Measurements from ENCODE around the gene RASSF5.

RASSF5 gene

DNA sequence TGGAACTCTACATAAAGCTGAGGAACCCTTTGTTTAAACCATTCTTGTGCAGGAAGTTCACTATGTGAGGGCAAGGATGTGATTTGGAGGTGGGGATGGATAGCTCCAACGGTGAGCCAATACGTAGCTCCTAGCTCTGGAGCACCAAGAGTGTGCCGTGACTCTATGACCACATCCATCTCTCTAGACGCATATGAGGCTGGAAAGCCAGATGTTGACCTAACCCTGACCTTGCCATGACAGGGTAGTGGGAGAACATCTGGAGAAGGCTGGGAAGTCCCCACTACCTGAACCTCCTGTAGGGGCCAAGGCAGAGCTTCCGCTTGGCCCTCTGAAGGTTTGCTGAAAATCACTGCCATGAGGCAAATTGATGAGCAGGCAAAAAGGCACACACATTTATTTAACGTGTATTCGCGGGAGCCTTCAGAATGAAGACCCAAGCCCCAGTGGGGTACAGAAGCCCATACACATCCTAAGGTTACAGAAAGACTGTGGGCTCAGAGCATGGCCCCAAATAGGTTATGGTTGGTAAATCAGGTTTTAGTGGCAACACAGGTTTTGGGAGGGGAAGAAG, 61.5 kb downstream of the RASSF5 start:
- Histone ChIP-seq H3K27me3 (ENCODE audit: control insufficient read depth, insufficient read depth, low read length, poor library complexity, severe bottlenecking) (no peaks in the 10 kb centered on the region), H3K27ac (ENCODE audit: insufficient read depth, low read depth, low read length, poor library complexity, severe bottlenecking) (no peak overlapping the region), H3K4me3 (ENCODE audit: insufficient read depth, low read depth, low read length) (no peak overlapping the region), H3K4me1 (ENCODE audit: control insufficient read depth, insufficient read depth, low read length) (peaks cover 6% of the 10 kb centered on the region), H3K36me3 (ENCODE audit: control insufficient read depth, insufficient read depth, low read length) (no peaks in the 10 kb centered on the region), H3K9me3 (ENCODE audit: control insufficient read depth, low read length) (no peaks in the 10 kb centered on the region)
- WGBS, 2 experiments: 89 to 90% methylated on average over 8 of the region's 8 CpGs

GRCh38 chr1:206569556-206569955, 62.2 kb downstream of the RASSF5 start:
- peaks cover 6% of the 10 kb centered on the region for H3K4me1 ChIP-seq (ENCODE audit: control insufficient read depth, insufficient read depth, low read length)
- WGBS, 2 experiments: 90% methylated on average over 4 of the region's 4 CpGs
- H3K9me3 ChIP-seq (ENCODE audit: control insufficient read depth, low read length): no peaks in the 10 kb centered on the region
- no peaks in the 10 kb centered on the region for H3K36me3 ChIP-seq (ENCODE audit: control insufficient read depth, insufficient read depth, low read length)
- no peaks in the 10 kb centered on the region for H3K27me3 ChIP-seq (ENCODE audit: control insufficient read depth, insufficient read depth, low read length, poor library complexity, severe bottlenecking)
- no peak overlapping the region for H3K4me3 ChIP-seq (ENCODE audit: insufficient read depth, low read depth, low read length)
- no peak overlapping the region for H3K27ac ChIP-seq (ENCODE audit: insufficient read depth, low read depth, low read length, poor library complexity, severe bottlenecking)

DNA sequence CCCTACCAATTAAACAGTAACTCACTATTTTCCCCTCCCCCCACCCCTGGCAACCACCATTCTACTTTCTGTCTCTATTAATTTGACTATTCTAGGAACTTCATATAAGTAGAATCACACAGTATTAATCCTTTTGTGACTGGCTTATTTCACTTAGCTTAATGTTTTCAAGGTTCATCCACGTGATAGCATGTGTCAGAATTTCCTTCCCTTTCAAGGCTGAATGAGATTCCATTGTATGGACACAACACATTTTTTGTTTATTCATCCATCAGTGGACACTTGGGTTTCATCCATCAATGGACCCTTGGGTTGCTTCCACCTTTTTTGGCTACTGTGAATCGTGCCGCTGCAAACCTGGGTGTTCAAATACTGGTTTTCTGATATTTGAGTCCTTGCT, 63.2 kb downstream of the RASSF5 start:
- WGBS, 2 experiments: 96 to 98% methylated on average over 3 of the region's 3 CpGs

DNA sequence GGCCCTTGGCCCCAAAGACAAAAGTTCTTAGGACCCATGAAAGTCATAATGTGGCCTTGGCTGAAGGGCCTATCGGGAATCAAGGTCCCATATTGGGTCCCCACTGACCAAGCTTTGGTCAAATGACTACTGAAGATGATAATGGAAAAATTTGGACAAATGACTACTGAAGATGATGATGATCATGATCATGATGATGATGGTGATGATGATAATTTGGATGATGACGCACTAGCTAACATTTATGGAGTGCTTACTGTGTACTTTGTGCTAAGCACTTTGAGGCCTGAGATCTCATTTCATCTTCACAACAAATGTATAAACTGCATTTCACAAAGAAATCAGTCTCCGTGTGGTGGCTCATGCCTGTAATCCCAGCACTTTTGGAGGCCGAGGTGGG, 65.5 kb downstream of the RASSF5 start:
- Histone ChIP-seq H3K4me3 (ENCODE audit: insufficient read depth, low read depth, low read length) (no peak overlapping the region), H3K9me3 (ENCODE audit: control insufficient read depth, low read length) (no peaks in the 10 kb centered on the region), H3K27me3 (ENCODE audit: control insufficient read depth, insufficient read depth, low read length, poor library complexity, severe bottlenecking) (no peaks in the 10 kb centered on the region), H3K4me1 (ENCODE audit: control insufficient read depth, insufficient read depth, low read length) (no peaks in the 10 kb centered on the region), H3K27ac (ENCODE audit: insufficient read depth, low read depth, low read length, poor library complexity, severe bottlenecking) (no peak overlapping the region), H3K36me3 (ENCODE audit: control insufficient read depth, insufficient read depth, low read length) (no peaks in the 10 kb centered on the region)
- 91 to 97% methylated on average over 4 of the region's 4 CpGs for WGBS, 2 experiments

More for the DNA sequence above, 63.2 kb downstream of the RASSF5 start:
- no peak overlapping the region for H3K27ac ChIP-seq (ENCODE audit: insufficient read depth, low read depth, low read length, poor library complexity, severe bottlenecking)
- no peaks in the 10 kb centered on the region for H3K9me3 ChIP-seq (ENCODE audit: control insufficient read depth, low read length)
- no peak overlapping the region for H3K4me3 ChIP-seq (ENCODE audit: insufficient read depth, low read depth, low read length)
- peaks cover 6% of the 10 kb centered on the region for H3K4me1 ChIP-seq (ENCODE audit: control insufficient read depth, insufficient read depth, low read length)
- no peaks in the 10 kb centered on the region for H3K36me3 ChIP-seq (ENCODE audit: control insufficient read depth, insufficient read depth, low read length)
- H3K27me3 ChIP-seq (ENCODE audit: control insufficient read depth, insufficient read depth, low read length, poor library complexity, severe bottlenecking): no peaks in the 10 kb centered on the region

DNA sequence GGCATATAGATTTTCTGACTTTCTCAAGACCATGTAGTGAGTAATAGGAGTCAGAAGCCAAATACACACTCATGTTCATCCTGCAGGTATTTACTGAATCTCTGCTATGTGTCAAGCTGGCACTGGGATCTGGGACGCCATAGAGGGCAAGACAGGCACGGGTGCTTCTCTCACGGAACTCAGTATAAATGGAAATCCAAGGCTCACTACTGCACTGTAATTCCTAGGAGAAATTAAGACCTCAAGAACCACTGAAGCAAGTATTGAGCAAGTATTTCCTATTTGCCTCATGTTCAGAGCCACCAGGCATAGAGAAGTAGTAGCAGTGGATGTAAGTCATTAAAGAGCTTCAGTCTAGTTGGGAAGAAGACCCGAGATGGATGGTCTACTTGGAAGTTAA, 66.0 kb downstream of the RASSF5 start:
- Histone ChIP-seq H3K36me3 (ENCODE audit: control insufficient read depth, insufficient read depth, low read length) (no peaks in the 10 kb centered on the region), H3K9me3 (ENCODE audit: control insufficient read depth, low read length) (no peaks in the 10 kb centered on the region), H3K4me1 (ENCODE audit: control insufficient read depth, insufficient read depth, low read length) (no peaks in the 10 kb centered on the region), H3K27me3 (ENCODE audit: control insufficient read depth, insufficient read depth, low read length, poor library complexity, severe bottlenecking) (no peaks in the 10 kb centered on the region), H3K27ac (ENCODE audit: insufficient read depth, low read depth, low read length, poor library complexity, severe bottlenecking) (no peak overlapping the region), H3K4me3 (ENCODE audit: insufficient read depth, low read depth, low read length) (no peak overlapping the region)
- WGBS, 2 experiments: 92 to 93% methylated on average over 4 of the region's 4 CpGs

- 89 to 90% methylated on average over 4 of the region's 4 CpGs for WGBS, 2 experiments
- Histone ChIP-seq H3K27me3 (ENCODE audit: control insufficient read depth, insufficient read depth, low read length, poor library complexity, severe bottlenecking) (no peaks in the 10 kb centered on the region), H3K4me3 (ENCODE audit: insufficient read depth, low read depth, low read length) (no peak overlapping the region), H3K27ac (ENCODE audit: insufficient read depth, low read depth, low read length, poor library complexity, severe bottlenecking) (no peak overlapping the region), H3K4me1 (ENCODE audit: control insufficient read depth, insufficient read depth, low read length) (no peaks in the 10 kb centered on the region), H3K9me3 (ENCODE audit: control insufficient read depth, low read length) (no peaks in the 10 kb centered on the region), H3K36me3 (ENCODE audit: control insufficient read depth, insufficient read depth, low read length) (no peaks in the 10 kb centered on the region)
Observed at GRCh38 chr1:206573762-206574161, 66.4 kb downstream of the RASSF5 start.

GRCh38 chr1:206575165-206575893, 68.0 kb downstream of the RASSF5 start:
- Histone ChIP-seq H3K27ac (ENCODE audit: insufficient read depth, low read depth, low read length, poor library complexity, severe bottlenecking) (no peak overlapping the region), H3K27me3 (ENCODE audit: control insufficient read depth, insufficient read depth, low read length, poor library complexity, severe bottlenecking) (no peaks in the 10 kb centered on the region), H3K4me1 (ENCODE audit: control insufficient read depth, insufficient read depth, low read length) (no peaks in the 10 kb centered on the region), H3K36me3 (ENCODE audit: control insufficient read depth, insufficient read depth, low read length) (no peaks in the 10 kb centered on the region), H3K4me3 (ENCODE audit: insufficient read depth, low read depth, low read length) (no peak overlapping the region), H3K9me3 (ENCODE audit: control insufficient read depth, low read length) (no peaks in the 10 kb centered on the region)
- 75 to 76% methylated on average over 11 of the region's 11 CpGs for WGBS, 2 experiments

DNA sequence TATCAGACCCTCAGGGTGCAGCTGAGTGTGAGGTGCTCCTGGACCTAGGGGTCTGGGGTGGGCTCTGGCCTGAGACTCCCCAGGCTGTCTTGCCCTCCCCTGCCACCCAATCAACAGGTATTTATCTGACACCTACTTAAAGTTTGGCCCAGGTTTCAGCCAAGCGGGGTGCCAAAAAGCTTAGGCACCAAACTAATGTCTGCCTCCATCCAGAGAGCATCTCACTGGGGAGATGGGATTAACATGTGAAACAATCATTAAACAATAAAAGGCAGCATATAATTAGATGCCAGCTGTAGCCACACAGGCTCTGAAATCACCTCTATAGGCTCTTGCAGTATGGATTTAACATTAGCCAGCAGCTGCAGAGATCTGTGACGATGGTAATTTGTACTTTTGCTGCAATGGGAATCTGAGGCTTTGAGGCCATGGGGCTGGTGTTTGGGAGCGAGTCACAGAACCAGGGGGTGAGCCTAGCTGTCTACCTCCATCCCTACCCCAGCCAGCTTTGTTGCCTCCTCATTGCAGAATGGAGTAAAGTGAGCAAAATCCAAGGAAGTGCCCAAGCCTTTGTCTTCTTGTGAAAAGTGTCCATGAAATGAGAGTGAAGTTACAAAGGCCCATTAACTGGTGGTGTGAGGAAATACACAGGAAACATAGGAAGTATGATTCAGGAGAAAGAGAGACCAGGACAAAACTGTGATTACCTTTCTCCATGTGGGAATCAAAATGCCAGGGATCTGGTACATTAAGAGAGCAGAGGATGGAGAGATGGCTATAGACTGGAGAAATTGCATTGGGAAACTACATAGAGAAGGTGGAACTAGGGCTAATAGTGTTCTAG, 68.8 kb downstream of the RASSF5 start:
- 86 to 87% methylated on average over 3 of the region's 3 CpGs for WGBS, 2 experiments
- no peaks in the 10 kb centered on the region for H3K4me1 ChIP-seq (ENCODE audit: control insufficient read depth, insufficient read depth, low read length)

DNA sequence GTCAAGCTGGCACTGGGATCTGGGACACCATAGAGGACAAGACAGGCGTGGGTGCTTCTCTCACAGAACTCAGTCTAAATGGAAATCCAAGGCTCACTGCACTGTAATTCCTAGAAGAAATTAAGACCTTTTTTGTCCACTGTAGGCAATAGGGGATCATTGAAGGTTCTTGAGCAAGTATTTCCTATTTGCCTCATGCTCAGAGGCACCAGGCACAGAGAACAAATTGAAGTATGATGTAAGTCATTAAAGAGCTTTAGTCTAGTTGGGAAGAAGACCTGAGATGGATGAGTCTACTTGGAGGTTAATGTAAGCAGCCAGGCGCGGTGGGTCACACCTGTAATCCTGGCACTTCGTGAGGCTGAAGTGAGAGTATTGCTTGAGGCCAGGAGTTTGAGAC, 70.3 kb downstream of the RASSF5 start:
- H3K27ac ChIP-seq (ENCODE audit: insufficient read depth, low read depth, low read length, poor library complexity, severe bottlenecking): no peak overlapping the region
- H3K9me3 ChIP-seq (ENCODE audit: control insufficient read depth, low read length): no peaks in the 10 kb centered on the region
- WGBS, 2 experiments: 71 to 73% methylated on average over 4 of the region's 4 CpGs
- H3K4me1 ChIP-seq (ENCODE audit: control insufficient read depth, insufficient read depth, low read length): no peaks in the 10 kb centered on the region
- H3K27me3 ChIP-seq (ENCODE audit: control insufficient read depth, insufficient read depth, low read length, poor library complexity, severe bottlenecking): no peaks in the 10 kb centered on the region
- no peaks in the 10 kb centered on the region for H3K36me3 ChIP-seq (ENCODE audit: control insufficient read depth, insufficient read depth, low read length)
- no peak overlapping the region for H3K4me3 ChIP-seq (ENCODE audit: insufficient read depth, low read depth, low read length)

More for the DNA sequence above, 68.8 kb downstream of the RASSF5 start:
- Histone ChIP-seq H3K27ac (ENCODE audit: insufficient read depth, low read depth, low read length, poor library complexity, severe bottlenecking) (no peak overlapping the region), H3K4me3 (ENCODE audit: insufficient read depth, low read depth, low read length) (no peak overlapping the region), H3K9me3 (ENCODE audit: control insufficient read depth, low read length) (no peaks in the 10 kb centered on the region), H3K36me3 (ENCODE audit: control insufficient read depth, insufficient read depth, low read length) (no peaks in the 10 kb centered on the region), H3K27me3 (ENCODE audit: control insufficient read depth, insufficient read depth, low read length, poor library complexity, severe bottlenecking) (no peaks in the 10 kb centered on the region)

Data from ectodermal cell (in vitro differentiated cells).